Gastrocnemius medialis (tissue), 4 donors: Measurements from ENCODE around the gene THOP1. TPM values are rescaled to one million over a fixed set of nuclear protein-coding genes. Genes with fewer than 3 reads are reported as not detected.

ENCODE experiments used
- ATAC-seq, 2 donors: fragments of 150-250 bp; one replicate each; pipeline ENCODE4 v1.9.1; 2016
- DNase-seq, 2 donors: peaks; one replicate each; pipeline ENCODE4 v3.0.0-alpha.2; 2019
- H3K27ac ChIP-seq, 4 donors: fragments of 200-600 bp; sonication (generic); 1 replicate in 1 of 4; 2 replicates in 3 of 4; pipeline ENCODE4 v1.5.1; 2016 to 2018; ENCODE audit warnings: mild to moderate bottlenecking in 2 of 4, moderate library complexity in 1 of 4
- H3K27me3 ChIP-seq, 3 donors: fragments of 200-600 bp; sonication (generic) in 2 of 3; 1 replicate in 1 of 3; 2 replicates in 2 of 3; pipeline versions ENCODE4 v1.5.1 to v1.6.0; 2016 to 2019; ENCODE audit warnings: mild to moderate bottlenecking in 1 of 3, moderate library complexity in 1 of 3
- H3K36me3 ChIP-seq, 2 donors: fragments of 200-600 bp; sonication (generic) in 1 of 2; one replicate each; pipeline ENCODE4 v1.5.1; 2017 to 2018
- H3K4me1 ChIP-seq, 2 donors: fragments of 200-600 bp; sonication (generic) in 1 of 2; one replicate each; pipeline ENCODE4 v1.5.1; 2016 to 2017; ENCODE audit warnings: mild to moderate bottlenecking in 2 of 2
- H3K4me3 ChIP-seq, 4 donors: fragments of 200-600 bp; sonication (generic) in 3 of 4; 1 replicate in 1 of 4; 2 replicates in 3 of 4; pipeline ENCODE4 v1.5.1; 2016 to 2019; ENCODE audit warnings: mild to moderate bottlenecking in 2 of 4
- H3K9me3 ChIP-seq, 3 donors: fragments of 200-600 bp; sonication (generic) in 2 of 3; 1 replicate in 1 of 3; 2 replicates in 2 of 3; pipeline ENCODE4 v1.5.1; 2016 to 2019
- CTCF ChIP-seq, 5 experiments: fragments of 450-650 bp in 3 of 5; fragments of 200-600 bp in 2 of 5; sonication (generic) in 2 of 5; IDR thresholded peaks in 4 of 5; conservative IDR thresholded peaks in 1 of 5; 1 replicate in 4 of 5; 2 replicates in 1 of 5; pipeline ENCODE4 v1.5.1; 2016 to 2019; ENCODE audit warnings: antibody characterized with exemption in 5 of 5, mild to moderate bottlenecking in 3 of 5, moderate library complexity in 3 of 5
- POLR2A ChIP-seq, 2 donors: fragments of 450-650 bp; IDR thresholded peaks; one replicate each; pipeline ENCODE4 v1.6.1; 2017; ENCODE audit warnings: antibody characterized with exemption in 2 of 2, mild to moderate bottlenecking in 2 of 2, moderate library complexity in 2 of 2
- in situ Hi-C, 4 donors: fragments of 200-750 bp; cut with MboI; loops; one replicate each; pipeline versions ENCODE4 v1.15.0 to v1.8.0; 2017; ENCODE audit warnings: low sequenced_read_pairs in 4 of 4
- intact Hi-C: fragments of 100-400 bp; cut with DNase I; formaldehyde crosslinking; loops from one replicate; pipeline ENCODE4 v1.15.1; 2023; ENCODE audit warnings: low total_unique reads
- total RNA-seq, 4 donors: library from RNA; depleted of rRNA; stranded (reverse); fragments of >200 nt; gene quantifications; one replicate each; pipeline versions ENCODE4 v1.1.0 to v1.2.3, GENCODE V29; 2016

THOP1 gene
- total RNA-seq, 4 donors from 2014 or later, result 31.5 to 114 (median 73.0) TPM

DNA sequence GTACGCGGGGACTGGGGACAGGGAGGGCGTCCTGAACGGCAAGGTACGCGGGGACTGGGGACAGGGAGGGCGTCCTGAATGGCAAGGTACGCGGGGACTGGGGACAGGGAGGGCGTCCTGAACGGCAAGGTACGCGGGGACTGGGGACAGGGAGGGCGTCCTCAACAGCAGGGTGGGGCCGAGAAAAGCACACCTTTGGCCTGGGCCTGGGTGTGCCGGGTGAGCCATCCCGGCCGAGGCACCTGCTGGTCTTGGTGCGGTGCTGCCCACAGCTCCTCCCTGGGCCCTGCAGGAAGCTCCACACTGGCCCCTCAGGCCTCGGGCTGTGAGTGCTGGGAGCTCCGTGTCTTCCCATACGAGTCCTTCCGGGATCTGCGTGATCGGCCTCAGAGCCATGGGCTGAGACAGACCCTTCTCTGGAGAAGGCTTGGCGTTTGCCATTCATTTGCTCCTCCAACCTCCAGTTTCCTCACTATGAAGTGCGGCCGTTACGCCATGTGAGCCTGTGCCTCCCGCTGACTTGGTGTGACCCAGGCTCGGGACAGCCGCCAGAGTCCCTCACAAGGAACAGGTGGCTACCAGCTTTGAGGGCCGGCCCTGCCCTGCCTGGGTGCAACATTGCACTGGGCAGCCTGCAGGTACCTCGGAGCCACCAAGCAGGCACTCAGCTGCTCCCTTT lies 26.6 kb downstream of the THOP1 start:
- no peak overlapping the region for H3K27ac ChIP-seq
- peak in 1 of 2 donors; percentile 59 for ATAC-seq
- H3K36me3 ChIP-seq, result peaks cover 0 to 31% of the 10 kb centered on the region in 2 donors
- H3K9me3 ChIP-seq, result no peaks in the 10 kb centered on the region
- DNase-seq, result peak; percentile 12 to 58
- no peak overlapping the region for H3K4me3 ChIP-seq
- H3K4me1 ChIP-seq, result no peaks in the 10 kb centered on the region
- in situ Hi-C loops, result no loop called here
- no peaks in the 10 kb centered on the region for H3K27me3 ChIP-seq
- TF ChIP-seq CTCF (IDR thresholded peaks at IDR 0.05 in 4 of 5, conservative IDR thresholded peaks at IDR 0.05 in 1 of 5) (no peak), POLR2A (IDR thresholded peaks at IDR 0.05) (no peak)
- intact Hi-C loops, result no loop called here

DNA sequence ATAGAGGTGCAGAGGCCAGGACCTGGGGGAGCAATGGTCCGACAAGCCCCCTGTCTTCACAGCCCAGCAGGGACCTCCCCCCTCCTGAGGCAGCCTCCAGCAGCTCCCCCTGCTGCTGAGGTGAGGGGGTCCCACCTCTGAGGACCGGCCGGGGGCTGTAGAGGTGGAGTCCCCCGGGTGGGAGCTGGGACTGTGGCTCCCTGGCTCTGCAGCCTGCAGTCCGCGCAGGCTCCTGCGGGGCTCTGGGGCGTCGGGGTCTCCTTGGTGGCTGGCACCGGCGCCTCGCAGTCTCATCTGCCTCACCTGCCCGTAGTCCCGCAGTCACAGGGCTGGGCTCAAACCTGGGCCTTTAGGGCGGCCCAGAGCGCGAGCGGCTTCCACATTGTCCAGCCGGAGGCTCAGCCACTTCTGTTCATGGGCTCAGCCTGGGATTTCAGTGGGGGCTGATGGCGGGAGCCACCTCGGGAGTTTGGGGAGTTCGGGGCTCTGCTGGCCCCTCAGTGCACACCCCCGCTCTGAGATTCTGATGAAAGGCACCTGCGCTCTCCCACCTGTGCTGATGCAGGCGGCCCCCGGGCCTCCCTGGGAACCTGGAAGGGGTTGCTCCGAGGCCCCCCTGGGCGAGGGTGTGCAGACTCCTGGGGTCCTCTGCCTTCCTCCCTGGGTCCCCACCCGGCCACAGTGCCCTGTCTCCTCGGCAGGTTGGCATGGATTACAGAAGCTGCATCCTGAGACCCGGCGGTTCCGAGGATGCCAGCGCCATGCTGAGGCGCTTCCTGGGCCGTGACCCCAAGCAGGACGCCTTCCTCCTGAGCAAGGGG lies 27.3 kb downstream of the THOP1 start:
- intact Hi-C loops (no loop called here), in situ Hi-C loops (no loop called here)
- Histone ChIP-seq H3K27me3 (no peaks in the 10 kb centered on the region), H3K9me3 (no peaks in the 10 kb centered on the region), H3K27ac (no peak overlapping the region), H3K36me3 (peaks cover 0 to 27% of the 10 kb centered on the region in 2 donors), H3K4me1 (no peaks in the 10 kb centered on the region), H3K4me3 (no peak overlapping the region)
- TF ChIP-seq CTCF (IDR thresholded peaks at IDR 0.05 in 4 of 5, conservative IDR thresholded peaks at IDR 0.05 in 1 of 5), result no peak
- TF ChIP-seq POLR2A (IDR thresholded peaks at IDR 0.05), result no peak
- ATAC-seq, result no peak
- DNase-seq, result no peak

DNA sequence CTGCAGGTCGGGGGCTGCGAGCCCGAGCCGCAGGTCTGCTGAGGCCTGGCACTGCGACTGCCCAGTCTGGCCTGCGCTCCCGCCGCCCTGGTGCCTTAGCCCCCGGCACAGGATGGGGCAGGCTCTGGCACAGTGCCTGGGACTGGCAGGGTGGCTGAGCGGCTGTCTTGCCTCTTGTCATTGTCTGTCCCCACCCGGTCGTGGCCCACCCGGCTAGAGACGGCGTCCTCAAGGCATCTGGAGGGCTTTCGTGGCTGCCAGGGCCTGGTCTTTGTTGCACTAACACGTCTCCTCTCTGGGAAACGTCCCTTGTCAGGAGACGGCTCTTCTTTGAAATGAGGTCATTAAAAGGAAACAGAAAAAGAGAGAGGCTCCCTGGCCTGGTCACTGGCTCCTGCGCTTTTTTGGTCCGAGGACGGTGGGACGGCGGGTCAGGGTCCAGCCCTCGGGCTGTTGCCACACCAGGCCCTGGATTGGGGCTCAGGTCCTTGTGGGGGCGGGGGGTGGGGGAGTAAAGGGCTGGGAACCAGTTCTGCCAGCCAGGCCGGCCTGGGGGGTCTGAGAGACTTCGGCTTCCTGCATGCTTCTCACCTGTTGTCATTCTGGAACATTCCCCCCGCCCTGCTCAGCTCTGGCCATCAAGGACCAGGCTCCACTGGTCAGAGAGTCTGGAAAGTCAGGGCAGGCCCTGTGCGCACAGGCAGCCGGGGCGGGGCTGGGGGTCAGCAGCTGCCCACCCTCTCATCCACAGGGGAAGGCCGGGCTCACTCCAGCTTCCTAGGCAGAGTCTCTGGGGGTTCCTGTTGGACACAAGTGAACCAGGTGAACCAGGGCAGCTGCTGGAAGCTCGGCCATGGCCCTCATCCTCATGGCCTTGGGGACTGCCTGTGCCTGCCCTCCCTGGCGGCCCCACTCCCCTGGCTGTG lies 28.2 kb downstream of the THOP1 start:
- Histone ChIP-seq H3K9me3 (no peaks in the 10 kb centered on the region), H3K36me3 (peaks cover 0 to 19% of the 10 kb centered on the region in 2 donors), H3K4me3 (no peak overlapping the region), H3K27me3 (no peaks in the 10 kb centered on the region), H3K27ac (no peak overlapping the region), H3K4me1 (no peaks in the 10 kb centered on the region)
- intact Hi-C loops (no loop called here), in situ Hi-C loops (no loop called here)
- no peak for DNase-seq
- no peak for TF ChIP-seq POLR2A (IDR thresholded peaks at IDR 0.05)
- TF ChIP-seq CTCF (IDR thresholded peaks at IDR 0.05 in 4 of 5, conservative IDR thresholded peaks at IDR 0.05 in 1 of 5), result no peak
- ATAC-seq, result no peak

DNA sequence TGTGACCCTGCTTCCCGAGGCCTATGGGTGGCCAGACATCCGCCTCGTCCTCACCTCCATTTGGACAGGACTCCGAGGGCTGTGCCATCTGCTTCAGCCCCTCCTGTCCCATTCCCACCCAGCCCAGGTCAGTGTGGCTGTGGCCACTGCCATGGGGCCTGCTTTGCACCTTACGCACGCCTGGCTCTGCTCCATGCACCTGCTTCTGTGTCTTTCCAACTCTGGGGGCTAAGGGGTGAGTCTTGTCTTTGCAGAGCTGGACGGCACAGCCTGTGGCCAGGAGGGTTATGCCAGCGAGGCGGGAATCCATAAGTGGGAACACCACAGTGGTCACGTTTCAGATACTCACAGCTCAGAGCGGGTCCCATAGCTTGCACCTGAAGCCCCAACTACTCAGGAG lies 29.1 kb downstream of the THOP1 start:
- no peaks in the 10 kb centered on the region for H3K27me3 ChIP-seq
- ATAC-seq, result no peak
- no peak overlapping the region for H3K4me3 ChIP-seq
- no peaks in the 10 kb centered on the region for H3K4me1 ChIP-seq
- intact Hi-C loops, result no loop called here
- TF ChIP-seq POLR2A (IDR thresholded peaks at IDR 0.05) (no peak), CTCF (IDR thresholded peaks at IDR 0.05 in 4 of 5, conservative IDR thresholded peaks at IDR 0.05 in 1 of 5) (no peak)
- in situ Hi-C loops, result no loop called here
- no peak overlapping the region for H3K27ac ChIP-seq
- peaks cover 0 to 9% of the 10 kb centered on the region in 2 donors for H3K36me3 ChIP-seq
- no peaks in the 10 kb centered on the region for H3K9me3 ChIP-seq
- DNase-seq, result no peak
